Stimulated activated effector memory CD8-positive, alpha-beta T cell treated with anti-CD3 and anti-CD28 coated beads, Interleukin-12 subunit alpha, Interleukin-12 subunit beta, amount 100 ng/mL, for 72 hours (primary cell): ENCODE results near the gene FRMPD4.

Experiments used
- ATAC-seq: fragments of 150-1000 bp; cut with Tn5 transposase; 2 replicates; pipeline ENCODE4 v1.10.0; 2021
- DNase-seq, 2 donors: peaks; one replicate each; pipeline ENCODE4 v3.0.0; 2021 to 2022; ENCODE audit warnings: low spot score in 2 of 2
- H3K27ac Mint-ChIP-seq: one replicate; pipeline ENCODE4 v1.8.0; 2022; ENCODE audit warnings: mild to moderate bottlenecking, mixed read lengths
- H3K36me3 Mint-ChIP-seq: one replicate; pipeline ENCODE4 v1.8.0; 2022; ENCODE audit warnings: mild to moderate bottlenecking, mixed read lengths
- H3K4me1 Mint-ChIP-seq: one replicate; pipeline ENCODE4 v1.8.0; 2022; ENCODE audit warnings: mixed read lengths
- H3K4me3 Mint-ChIP-seq: one replicate; pipeline ENCODE4 v1.8.0; 2022; ENCODE audit warnings: mild to moderate bottlenecking, mixed read lengths
- H3K9me3 Mint-ChIP-seq: one replicate; pipeline ENCODE4 v1.8.0; 2022; ENCODE audit warnings: mixed read lengths

FRMPD4 gene

DNA sequence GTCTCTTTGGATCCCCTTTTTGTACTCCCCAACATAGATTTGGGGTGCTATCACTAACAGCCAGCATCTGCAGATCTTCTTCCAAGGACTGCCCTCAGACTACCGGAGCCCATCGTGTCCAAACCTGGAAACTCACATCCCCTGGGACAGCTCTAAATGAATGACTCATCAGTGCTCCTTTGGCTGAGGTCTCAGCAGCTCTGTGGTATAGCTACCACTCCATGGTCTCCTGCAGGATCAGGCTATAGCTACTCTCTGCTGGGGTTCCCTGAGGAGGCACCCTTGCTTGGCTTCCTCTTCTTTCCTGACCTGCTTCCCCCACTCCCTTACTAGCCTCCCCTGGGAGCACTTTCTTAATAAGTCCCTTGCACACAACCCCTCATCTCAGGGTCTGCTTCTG, 555.5 kb downstream of the FRMPD4 start:
- Mint-ChIP-seq H3K36me3 (no peaks in the 10 kb centered on the region), H3K9me3 (no peaks in the 10 kb centered on the region), H3K4me1 (no peaks in the 10 kb centered on the region), H3K4me3 (no peak overlapping the region), H3K27ac (no peak overlapping the region)
- DNase-seq (no peak), ATAC-seq (no peak)

DNA sequence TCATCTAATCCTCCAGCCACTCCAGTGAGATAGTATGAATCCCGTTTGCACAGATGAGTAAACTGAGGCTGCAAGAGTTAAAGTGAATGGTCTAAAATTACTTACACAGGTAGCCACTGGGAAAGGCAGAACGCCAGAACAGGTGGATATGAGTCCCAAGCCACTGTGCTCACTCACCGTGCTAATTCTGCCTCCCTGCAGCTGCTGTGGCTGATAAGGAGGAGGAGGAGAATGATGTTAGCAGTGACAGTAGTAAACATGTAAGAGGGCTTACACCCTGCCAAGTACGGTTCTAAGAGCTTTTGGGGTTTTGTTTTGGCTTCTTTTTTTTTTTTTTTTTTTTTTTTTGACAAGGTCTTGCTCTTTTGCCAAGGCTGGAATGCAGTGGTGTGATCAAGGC, 562.5 kb downstream of the FRMPD4 start:
- H3K4me1 Mint-ChIP-seq: no peaks in the 10 kb centered on the region
- no peaks in the 10 kb centered on the region for H3K9me3 Mint-ChIP-seq
- H3K27ac Mint-ChIP-seq: no peak overlapping the region
- H3K36me3 Mint-ChIP-seq: no peaks in the 10 kb centered on the region
- DNase-seq (no peak), ATAC-seq (no peak)
- H3K4me3 Mint-ChIP-seq: no peak overlapping the region

DNA sequence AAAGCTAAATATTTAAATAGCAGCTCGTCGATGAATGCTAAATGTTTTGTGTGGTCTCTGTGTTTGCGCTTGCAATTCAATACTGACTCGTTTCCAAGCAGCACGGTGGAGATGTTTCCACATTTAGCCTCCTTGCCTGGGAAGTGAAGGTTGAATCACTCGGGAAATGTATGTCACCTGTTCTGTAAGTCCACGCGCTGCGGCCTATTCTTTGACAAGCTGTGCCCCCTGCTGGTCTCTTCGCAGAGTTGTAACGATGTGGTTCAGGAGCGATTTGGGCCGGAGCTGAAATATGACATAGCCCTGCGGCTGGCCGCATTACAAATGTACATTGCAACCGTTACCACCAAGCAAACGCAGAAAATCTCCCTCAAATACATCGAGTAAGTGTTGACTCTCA, 563.4 kb downstream of the FRMPD4 start:
- DNase-seq (peak in 1 of 2 donors; percentile 49), ATAC-seq (peak; percentile 31)
- Mint-ChIP-seq H3K36me3 (no peaks in the 10 kb centered on the region), H3K4me3 (no peak overlapping the region), H3K27ac (no peak overlapping the region), H3K4me1 (no peaks in the 10 kb centered on the region), H3K9me3 (no peaks in the 10 kb centered on the region)

DNA sequence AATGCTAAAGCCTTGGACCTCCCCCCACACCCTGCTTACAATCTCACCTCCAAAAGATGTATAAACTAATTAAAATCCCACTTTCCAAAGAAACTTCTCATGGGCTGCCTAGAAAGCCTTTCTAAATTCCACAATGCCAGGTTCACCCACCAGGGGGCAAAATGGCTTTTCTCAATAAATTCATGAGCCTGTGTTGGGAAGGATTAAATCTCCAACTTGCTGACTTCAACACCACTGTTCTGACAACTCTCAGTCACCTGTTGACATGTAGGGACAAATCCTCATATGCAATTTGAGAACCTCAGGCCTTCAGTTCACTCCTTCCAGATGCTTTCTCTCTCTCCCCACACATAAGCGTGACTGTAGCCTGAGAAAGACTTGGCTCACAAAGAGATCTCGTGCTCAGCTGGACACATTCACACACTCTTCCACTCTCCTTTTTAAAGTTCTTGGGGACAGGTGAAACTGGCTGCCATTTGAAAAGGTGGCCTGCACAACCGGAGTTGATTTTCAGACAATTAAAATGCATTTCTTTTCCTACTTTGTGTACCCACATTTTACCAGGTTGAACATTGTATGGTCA, 564.3 kb downstream of the FRMPD4 start:
- DNase-seq (peak in 1 of 2 donors; percentile 49), ATAC-seq (no peak)
- Mint-ChIP-seq H3K9me3 (no peaks in the 10 kb centered on the region), H3K4me1 (no peaks in the 10 kb centered on the region), H3K36me3 (no peaks in the 10 kb centered on the region), H3K4me3 (no peak overlapping the region), H3K27ac (no peak overlapping the region)

DNA sequence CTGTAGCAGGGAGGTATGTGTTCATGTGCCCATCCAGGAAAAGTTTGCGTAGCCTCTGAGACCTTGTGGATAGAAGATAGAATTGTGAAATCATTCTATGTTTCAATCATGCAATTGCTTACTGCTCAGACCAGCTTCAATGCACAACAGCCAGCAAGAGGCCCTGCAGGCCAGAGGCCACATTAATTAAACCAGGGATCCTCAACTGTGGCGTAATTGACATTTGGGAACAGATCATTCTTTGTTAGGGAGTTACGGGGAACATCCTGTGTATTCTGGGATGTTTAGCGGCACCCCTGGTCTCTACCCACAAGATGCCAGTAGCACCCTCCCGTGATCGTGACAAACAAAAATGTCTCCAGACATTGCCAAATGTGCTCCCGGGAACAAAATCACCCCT, 566.4 kb downstream of the FRMPD4 start:
- Mint-ChIP-seq H3K4me1 (no peaks in the 10 kb centered on the region), H3K4me3 (no peak overlapping the region), H3K9me3 (no peaks in the 10 kb centered on the region), H3K27ac (no peak overlapping the region), H3K36me3 (no peaks in the 10 kb centered on the region)
- DNase-seq: no peak
- no peak for ATAC-seq

GRCh38 chrX:12709047-12709446, 570.8 kb downstream of the FRMPD4 start:
- ATAC-seq (no peak), DNase-seq (no peak)
- Mint-ChIP-seq H3K4me1 (no peaks in the 10 kb centered on the region), H3K27ac (no peak overlapping the region), H3K9me3 (no peaks in the 10 kb centered on the region), H3K4me3 (no peak overlapping the region), H3K36me3 (no peaks in the 10 kb centered on the region)

- Mint-ChIP-seq H3K36me3 (no peaks in the 10 kb centered on the region), H3K9me3 (no peaks in the 10 kb centered on the region), H3K27ac (no peak overlapping the region), H3K4me3 (no peak overlapping the region), H3K4me1 (no peaks in the 10 kb centered on the region)
- no peak for DNase-seq
- ATAC-seq: no peak
Measured at GRCh38 chrX:12711435-12712040, 573.3 kb downstream of the FRMPD4 start.

GRCh38 chrX:12716574-12716973, 578.3 kb downstream of the FRMPD4 start:
- H3K4me1 Mint-ChIP-seq: no peaks in the 10 kb centered on the region
- H3K4me3 Mint-ChIP-seq: no peak overlapping the region
- H3K9me3 Mint-ChIP-seq: no peaks in the 10 kb centered on the region
- H3K36me3 Mint-ChIP-seq: no peaks in the 10 kb centered on the region
- H3K27ac Mint-ChIP-seq: no peak overlapping the region
- ATAC-seq (no peak), DNase-seq (no peak)

DNA sequence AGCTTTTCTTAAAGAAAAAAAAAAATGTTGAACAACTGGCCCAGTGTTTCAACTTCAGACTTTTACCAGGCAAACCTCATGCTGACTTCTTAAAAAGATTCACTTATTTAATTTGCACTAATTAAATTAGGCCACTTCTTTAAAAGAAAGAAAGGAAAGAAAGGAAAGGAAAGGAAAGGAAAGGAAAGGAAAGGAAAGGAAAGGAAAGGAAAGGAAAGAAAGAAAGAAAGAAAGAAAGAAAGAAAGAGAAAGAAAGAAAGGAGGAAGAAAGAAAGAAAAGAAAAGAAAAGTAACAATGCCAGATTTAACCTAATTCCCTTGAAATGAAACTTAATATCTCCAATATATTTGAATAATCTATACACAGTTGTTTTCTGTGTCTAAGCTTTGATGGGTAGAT, 581.6 kb downstream of the FRMPD4 start:
- Mint-ChIP-seq H3K36me3 (no peaks in the 10 kb centered on the region), H3K4me1 (no peaks in the 10 kb centered on the region), H3K9me3 (no peaks in the 10 kb centered on the region), H3K27ac (no peak overlapping the region), H3K4me3 (no peak overlapping the region)
- ATAC-seq (no peak), DNase-seq (no peak)

DNA sequence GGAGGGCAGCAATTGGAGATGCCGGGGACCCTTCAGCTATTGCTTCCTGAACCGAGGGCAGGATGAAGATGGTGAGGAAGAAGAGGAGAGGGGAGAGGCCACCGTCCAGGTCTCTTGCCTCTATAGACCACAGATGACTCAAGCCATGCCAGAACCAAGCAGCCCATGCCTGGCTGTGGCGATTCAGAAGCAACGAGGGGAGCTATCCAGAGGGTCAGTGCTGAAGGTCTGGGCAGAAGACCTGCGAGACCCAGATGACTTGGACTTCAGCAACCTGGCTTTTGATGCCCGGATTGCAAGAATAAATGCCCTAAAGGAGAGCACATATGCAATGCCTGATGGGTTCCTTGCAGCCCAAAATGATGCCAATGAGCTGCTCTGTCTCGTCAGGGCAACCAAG, 582.8 kb downstream of the FRMPD4 start:
- Mint-ChIP-seq H3K4me1 (no peaks in the 10 kb centered on the region), H3K27ac (no peak overlapping the region), H3K36me3 (no peaks in the 10 kb centered on the region), H3K9me3 (no peaks in the 10 kb centered on the region), H3K4me3 (no peak overlapping the region)
- ATAC-seq (no peak), DNase-seq (no peak)

DNA sequence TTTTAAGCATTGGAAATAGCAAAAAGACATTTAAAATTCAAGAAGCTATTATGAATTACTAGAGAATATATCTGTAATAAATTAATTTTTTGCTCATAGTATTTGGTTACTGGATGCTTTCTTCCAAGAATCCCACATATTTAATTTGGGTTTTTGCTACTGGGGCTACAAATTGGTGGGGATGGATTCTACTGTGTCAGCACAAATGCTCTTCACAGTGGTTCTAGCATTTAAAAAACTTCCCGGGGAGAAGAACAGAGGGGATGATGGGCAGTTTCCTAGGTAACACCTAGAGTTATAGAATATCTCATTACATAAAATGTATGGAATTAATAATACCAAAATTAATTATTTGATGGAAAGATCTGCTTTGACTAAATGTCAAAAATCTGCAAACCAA, 584.0 kb downstream of the FRMPD4 start:
- ATAC-seq: no peak

DNA sequence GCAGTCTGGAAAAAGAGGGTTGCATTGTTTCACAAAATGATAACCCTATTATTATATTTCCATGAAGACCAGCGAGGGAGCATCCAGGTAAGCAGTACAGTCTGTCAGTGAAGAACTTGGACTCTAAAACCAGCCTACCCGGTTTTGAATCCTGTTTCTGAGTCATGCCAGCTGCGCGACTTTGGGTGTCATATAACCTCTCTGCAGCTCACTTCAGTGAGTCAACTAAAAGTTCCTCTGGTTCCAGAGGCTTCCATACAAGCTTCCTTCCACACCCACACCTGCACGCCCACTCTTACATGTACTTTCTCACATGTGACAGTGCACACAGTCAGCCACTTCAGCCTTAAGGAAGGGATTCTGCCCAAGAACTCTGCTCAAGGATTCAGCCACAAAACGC, 603.1 kb downstream of the FRMPD4 start:
- Mint-ChIP-seq H3K9me3 (no peaks in the 10 kb centered on the region), H3K36me3 (no peaks in the 10 kb centered on the region), H3K4me3 (no peak overlapping the region), H3K4me1 (no peaks in the 10 kb centered on the region), H3K27ac (no peak overlapping the region)
- ATAC-seq: no peak
- no peak for DNase-seq

More for the DNA sequence above, 584.0 kb downstream of the FRMPD4 start:
- Mint-ChIP-seq H3K4me3 (no peak overlapping the region), H3K9me3 (no peaks in the 10 kb centered on the region), H3K27ac (no peak overlapping the region), H3K36me3 (no peaks in the 10 kb centered on the region), H3K4me1 (no peaks in the 10 kb centered on the region)
- no peak for DNase-seq

DNA sequence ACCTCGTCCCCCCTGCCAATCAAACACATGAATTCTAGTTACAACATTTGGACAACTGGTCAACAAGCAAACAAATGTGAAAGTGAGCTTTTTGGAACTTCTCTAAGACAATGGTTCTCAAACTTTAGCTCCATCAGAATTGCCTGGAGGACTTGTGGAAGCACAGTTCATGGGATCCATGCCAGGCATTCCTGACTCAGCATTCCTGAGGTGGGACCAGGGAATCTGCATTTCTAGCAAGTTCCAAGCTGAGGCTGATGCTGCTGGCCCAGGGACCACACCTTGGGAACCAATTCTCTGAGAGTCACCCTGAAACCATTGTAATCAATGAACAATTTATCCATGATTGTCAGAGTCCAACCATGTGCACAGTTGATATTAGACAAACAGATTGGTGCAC, 609.2 kb downstream of the FRMPD4 start:
- DNase-seq (no peak), ATAC-seq (no peak)
- no peaks in the 10 kb centered on the region for H3K4me1 Mint-ChIP-seq
- H3K9me3 Mint-ChIP-seq: no peaks in the 10 kb centered on the region
- H3K4me3 Mint-ChIP-seq: no peak overlapping the region
- no peak overlapping the region for H3K27ac Mint-ChIP-seq
- no peaks in the 10 kb centered on the region for H3K36me3 Mint-ChIP-seq

DNA sequence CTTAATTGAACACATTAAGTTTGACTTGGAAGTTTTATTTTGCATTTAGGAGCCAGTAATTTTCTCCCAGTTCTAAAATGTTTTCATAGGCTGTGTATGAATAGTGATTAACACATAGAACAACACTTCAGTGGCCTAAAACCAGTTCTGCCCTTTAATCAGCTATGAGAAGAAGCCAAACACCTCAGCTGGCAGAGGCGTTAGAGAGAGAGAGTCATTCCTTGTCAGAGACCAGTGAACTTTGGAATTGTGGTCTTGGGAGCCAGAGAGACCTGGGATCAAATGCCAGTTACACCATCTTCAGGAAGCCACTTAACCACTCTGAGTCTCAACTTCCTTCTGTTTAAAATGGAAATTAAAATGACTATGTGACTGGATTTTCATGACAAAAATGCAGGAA, 613.6 kb downstream of the FRMPD4 start:
- ATAC-seq: no peak
- Mint-ChIP-seq H3K9me3 (no peaks in the 10 kb centered on the region), H3K4me1 (no peaks in the 10 kb centered on the region)

DNA sequence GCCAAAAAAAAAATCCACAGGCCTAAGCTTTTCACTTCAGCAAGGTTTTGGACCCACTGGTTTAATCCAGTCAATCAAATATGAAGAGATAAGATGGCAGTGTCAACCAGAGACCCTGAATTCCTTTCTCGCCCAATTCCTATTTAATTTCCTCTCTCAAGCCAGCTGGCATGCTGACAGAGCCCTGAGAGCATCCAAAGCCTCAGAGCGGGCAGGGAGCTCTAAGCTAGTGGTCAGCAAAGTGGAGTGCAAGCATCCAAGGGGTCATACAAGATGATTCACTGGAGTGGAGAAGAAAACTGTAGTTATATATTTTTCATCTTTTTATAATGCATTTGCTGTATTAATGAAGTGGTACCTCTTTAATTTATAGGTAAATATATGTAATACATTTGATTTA, 615.1 kb downstream of the FRMPD4 start:
- Mint-ChIP-seq H3K36me3 (no peaks in the 10 kb centered on the region), H3K9me3 (no peaks in the 10 kb centered on the region), H3K4me1 (no peaks in the 10 kb centered on the region), H3K27ac (no peak overlapping the region), H3K4me3 (no peak overlapping the region)
- DNase-seq (no peak), ATAC-seq (no peak)

More for the DNA sequence above, 613.6 kb downstream of the FRMPD4 start:
- H3K4me3 Mint-ChIP-seq: no peak overlapping the region
- H3K27ac Mint-ChIP-seq: no peak overlapping the region
- no peaks in the 10 kb centered on the region for H3K36me3 Mint-ChIP-seq
- DNase-seq: no peak

DNA sequence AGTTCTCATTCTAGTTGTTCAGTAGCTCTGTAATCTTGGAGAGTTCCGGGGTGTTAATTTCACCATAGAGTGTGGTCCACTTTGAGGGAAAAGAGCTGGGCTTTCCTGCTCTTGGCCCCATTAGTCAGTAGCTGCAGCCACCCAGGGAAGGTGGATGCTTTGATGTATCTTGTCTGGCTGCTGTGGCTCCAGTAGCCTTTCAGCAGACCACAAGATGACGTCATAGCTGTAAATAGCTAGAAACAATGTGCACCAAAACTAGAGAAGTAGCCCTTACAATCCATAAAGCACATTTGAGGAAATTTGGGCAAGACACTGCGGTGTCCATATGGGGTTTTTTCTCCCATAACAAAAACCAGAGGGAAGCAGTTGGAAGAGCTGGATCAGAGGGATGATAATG, 620.0 kb downstream of the FRMPD4 start:
- ATAC-seq (no peak), DNase-seq (no peak)
- Mint-ChIP-seq H3K9me3 (no peaks in the 10 kb centered on the region), H3K4me3 (no peak overlapping the region), H3K4me1 (no peaks in the 10 kb centered on the region), H3K36me3 (no peaks in the 10 kb centered on the region), H3K27ac (no peak overlapping the region)

DNA sequence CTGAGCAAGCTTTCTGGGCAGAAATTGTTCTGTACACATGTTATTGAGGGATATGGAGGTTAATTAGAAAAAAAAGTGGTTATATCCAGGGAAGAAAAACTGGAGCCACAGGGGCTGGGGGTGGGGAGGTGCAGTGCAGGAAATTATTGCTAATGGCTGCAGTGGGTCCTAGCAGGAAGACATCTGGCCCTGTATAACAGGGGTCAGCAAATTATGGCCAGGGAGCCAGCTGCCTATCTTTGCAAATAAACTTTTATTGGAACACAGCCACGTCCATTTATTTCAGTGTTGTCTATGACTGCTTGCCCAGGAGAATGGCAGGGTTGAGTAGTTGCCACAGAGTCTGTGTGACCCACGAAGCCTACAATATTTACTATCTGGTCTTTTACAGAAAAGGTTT, 629.6 kb downstream of the FRMPD4 start:
- H3K4me3 Mint-ChIP-seq: no peak overlapping the region
- peaks cover 5% of the 10 kb centered on the region for H3K4me1 Mint-ChIP-seq
- no peak for DNase-seq
- no peak overlapping the region for H3K27ac Mint-ChIP-seq
- H3K9me3 Mint-ChIP-seq: no peaks in the 10 kb centered on the region
- ATAC-seq: no peak
- H3K36me3 Mint-ChIP-seq: no peaks in the 10 kb centered on the region
